GM23248 (cell line): ENCODE data around the gene MBP. TPM values are rescaled to one million over a fixed set of nuclear protein-coding genes. Genes with fewer than 3 reads are reported as not detected.

Experiments used
- DNase-seq: peaks from one replicate; pipeline ENCODE4 v3.0.0-alpha.2; 2015
- H2AFZ ChIP-seq: fragments of 200-600 bp; sonication (generic); 2 replicates; pipeline ENCODE4 v1.6.1; 2016; ENCODE audit warnings: antibody characterized with exemption
- H3F3A ChIP-seq: fragments of 200-600 bp; sonication (generic); 2 replicates; pipeline ENCODE4 v1.6.1; 2016; ENCODE audit warnings: mild to moderate bottlenecking, antibody characterized with exemption, mixed run types; ENCODE audit not compliant: insufficient read depth
- H3K27ac ChIP-seq: fragments of 200-600 bp; sonication (generic); 2 replicates; pipeline ENCODE4 v1.5.1; 2016; ENCODE audit warnings: mild to moderate bottlenecking
- H3K27me3 ChIP-seq: fragments of 200-600 bp; sonication (generic); replicated peaks from 2 replicates; pipeline ENCODE4 v1.6.1; 2016; ENCODE audit warnings: mild to moderate bottlenecking; ENCODE audit not compliant: insufficient read depth
- H3K36me3 ChIP-seq: fragments of 200-600 bp; sonication (generic); 2 replicates; pipeline ENCODE4 v1.6.1; 2016; ENCODE audit warnings: low read depth, mild to moderate bottlenecking
- H3K4me1 ChIP-seq: fragments of 200-600 bp; sonication (generic); 2 replicates; pipeline ENCODE4 v1.6.1; 2016; ENCODE audit warnings: mild to moderate bottlenecking; ENCODE audit not compliant: insufficient read depth
- H3K4me2 ChIP-seq: fragments of 200-600 bp; sonication (generic); one replicate; pipeline ENCODE4 v1.6.1; 2016; ENCODE audit warnings: mild to moderate bottlenecking; ENCODE audit not compliant: unreplicated experiment
- H3K4me3 ChIP-seq: fragments of 200-600 bp; sonication (generic); 2 replicates; pipeline ENCODE4 v1.5.1; 2016; ENCODE audit warnings: mild to moderate bottlenecking
- H3K79me2 ChIP-seq: fragments of 200-600 bp; sonication (generic); 2 replicates; pipeline ENCODE4 v1.6.1; 2016; ENCODE audit warnings: mild to moderate bottlenecking; ENCODE audit not compliant: insufficient read depth
- H3K9ac ChIP-seq: fragments of 200-600 bp; sonication (generic); 2 replicates; pipeline ENCODE4 v1.6.1; 2016; ENCODE audit warnings: mild to moderate bottlenecking
- H3K9me2 ChIP-seq: fragments of 200-600 bp; sonication (generic); 2 replicates; pipeline ENCODE4 v1.6.1; 2016; ENCODE audit warnings: mixed run types, mild to moderate bottlenecking, moderate library complexity; ENCODE audit not compliant: insufficient read depth
- H3K9me3 ChIP-seq: fragments of 200-600 bp; sonication (generic); one replicate; pipeline ENCODE4 v1.6.1; 2017; ENCODE audit warnings: low read depth
- H4K20me1 ChIP-seq: fragments of 200-600 bp; sonication (generic); 2 replicates; pipeline ENCODE4 v1.6.0; 2016; ENCODE audit not compliant: insufficient read depth
- EZH2 ChIP-seq: fragments of 200-600 bp; sonication (generic); IDR thresholded peaks from 2 replicates; pipeline ENCODE4 v1.6.1; 2018; ENCODE audit warnings: antibody characterized with exemption, mild to moderate bottlenecking; ENCODE audit not compliant: insufficient read depth, poor library complexity, severe bottlenecking
- EZH2phosphoT487 ChIP-seq: fragments of 200-600 bp; sonication (generic); IDR thresholded peaks from 2 replicates; pipeline ENCODE4 v1.6.1; 2018; ENCODE audit warnings: antibody characterized with exemption, moderate library complexity, mild to moderate bottlenecking, low read depth; ENCODE audit not compliant: insufficient read depth
- WGBS, 2 experiments: methylation state at CpG; one replicate each; pipeline ENCODE4 v1.1.6; 2015 to 2017; ENCODE audit warnings: low lambda C conversion rate in 2 of 2, low coverage in 1 of 2; ENCODE audit errors: missing lambda C conversion rate in 2 of 2; 5-methylcytosine and 5-hydroxymethylcytosine counted together
- in situ Hi-C: fragments of 300-500 bp; cut with MboI; formaldehyde crosslinking; loops from 2 replicates; pipeline ENCODE4 v1.15.0; 2020
- polyA plus RNA-seq: library from polyadenylated mRNA; unstranded; fragments of >200 nt; fragmentation: Nextera tagmentation; extraction: Ambion mirVana; gene quantifications from 2 replicates; pipeline ENCODE4 v1.2.1, GENCODE V29; 2016
- total RNA-seq: library from RNA; depleted of rRNA; stranded (reverse); fragments of >200 nt; shearing (Covaris generic); gene quantifications from 2 replicates; pipeline ENCODE4 v1.2.3, GENCODE V29; 2014

Gene MBP
- total and polyA plus RNA-seq, 2 experiments from 2014 or later, result 2.2 to 2.9 TPM

- in situ Hi-C loops, result loop anchor here (25.0 kb wide), 1 partner anchor 682 kb away; no protein-coding TSS in a partner anchor
- H3K9me2 ChIP-seq, result no peaks in the 10 kb centered on the region
Measured at GRCh38 chr18:76979906-76980305, 152.7 kb downstream of the MBP start.

GRCh38 chr18:76979111-76979751, 153.4 kb downstream of the MBP start:
- H4K20me1 ChIP-seq, result no peaks in the 10 kb centered on the region
- no peaks in the 10 kb centered on the region for H3K36me3 ChIP-seq
- H3K79me2 ChIP-seq, result no peaks in the 10 kb centered on the region
- in situ Hi-C loops, result loop anchor here (25.0 kb wide), 1 partner anchor 683 kb away; no protein-coding TSS in a partner anchor
- H3K9me3 ChIP-seq, result no peaks in the 10 kb centered on the region
- WGBS, 2 experiments, result 96 to 97% methylated on average over 31 of the region's 31 CpGs
- TF ChIP-seq EZH2 (no peak), EZH2phosphoT487 (no peak)
- peaks cover 4% of the 10 kb centered on the region; the same call in 1 of the 2 replicates for H3F3A ChIP-seq
- no peak for DNase-seq
- H3K9me2 ChIP-seq, result no peaks in the 10 kb centered on the region
- no peak overlapping the region for H3K4me3 ChIP-seq
- no peak overlapping the region for H2AFZ ChIP-seq
- no peak overlapping the region for H3K9ac ChIP-seq
- H3K27ac ChIP-seq, result no peak overlapping the region
- no peak overlapping the region for H3K4me2 ChIP-seq
- no peaks in the 10 kb centered on the region for H3K4me1 ChIP-seq
- H3K27me3 ChIP-seq, result no peaks in the 10 kb centered on the region

More at GRCh38 chr18:76979906-76980305, 152.7 kb downstream of the MBP start:
- Histone ChIP-seq H3K36me3 (no peaks in the 10 kb centered on the region), H3K79me2 (no peaks in the 10 kb centered on the region), H3K4me1 (no peaks in the 10 kb centered on the region), H3K27ac (no peak overlapping the region), H3K4me3 (no peak overlapping the region), H3F3A (peaks cover 4% of the 10 kb centered on the region; the same call in 1 of the 2 replicates), H3K9ac (no peak overlapping the region), H3K4me2 (no peak overlapping the region), H3K9me3 (no peaks in the 10 kb centered on the region), H2AFZ (no peak overlapping the region), H4K20me1 (no peaks in the 10 kb centered on the region), H3K27me3 (no peaks in the 10 kb centered on the region)
- WGBS, 2 experiments, result 88 to 89% methylated on average over 17 of the region's 17 CpGs
- no peak for TF ChIP-seq EZH2phosphoT487
- no peak for TF ChIP-seq EZH2
- no peak for DNase-seq

- TF ChIP-seq EZH2phosphoT487 (no peak), EZH2 (no peak)
- DNase-seq, result no peak
- no peak overlapping the region for H3K27ac ChIP-seq
- H3F3A ChIP-seq, result peaks cover 4% of the 10 kb centered on the region; the same call in 1 of the 2 replicates
- H3K27me3 ChIP-seq, result no peaks in the 10 kb centered on the region
- H3K4me2 ChIP-seq, result no peak overlapping the region
- no peak overlapping the region for H3K9ac ChIP-seq
- no peak overlapping the region for H3K4me3 ChIP-seq
- 87 to 90% methylated on average over 14 of the region's 14 CpGs for WGBS, 2 experiments
- no peaks in the 10 kb centered on the region for H3K4me1 ChIP-seq
- no peaks in the 10 kb centered on the region for H3K79me2 ChIP-seq
- H3K36me3 ChIP-seq, result no peaks in the 10 kb centered on the region
- H4K20me1 ChIP-seq, result no peaks in the 10 kb centered on the region
- no peak overlapping the region for H2AFZ ChIP-seq
- no peaks in the 10 kb centered on the region for H3K9me2 ChIP-seq
- no peaks in the 10 kb centered on the region for H3K9me3 ChIP-seq
- in situ Hi-C loops, result loop anchor here (25.0 kb wide), 1 partner anchor 684 kb away; no protein-coding TSS in a partner anchor
Measured at GRCh38 chr18:76978616-76979015, 154.0 kb downstream of the MBP start.

GRCh38 chr18:76977684-76978232, 154.8 kb downstream of the MBP start:
- peaks cover 3% of the 10 kb centered on the region; the same call in 1 of the 2 replicates for H3F3A ChIP-seq
- H3K36me3 ChIP-seq, result no peaks in the 10 kb centered on the region
- TF ChIP-seq EZH2phosphoT487 (no peak), EZH2 (no peak)
- H2AFZ ChIP-seq, result no peak overlapping the region
- no peaks in the 10 kb centered on the region for H4K20me1 ChIP-seq
- H3K4me3 ChIP-seq, result no peak overlapping the region
- in situ Hi-C loops, result loop anchor here (25.0 kb wide), 1 partner anchor 685 kb away; no protein-coding TSS in a partner anchor
- no peak overlapping the region for H3K9ac ChIP-seq
- no peaks in the 10 kb centered on the region for H3K4me1 ChIP-seq
- H3K9me3 ChIP-seq, result no peaks in the 10 kb centered on the region
- WGBS, 2 experiments, result 67 to 71% methylated on average over 11 of the region's 11 CpGs
- no peak for DNase-seq
- H3K9me2 ChIP-seq, result no peaks in the 10 kb centered on the region
- H3K27ac ChIP-seq, result no peak overlapping the region
- no peaks in the 10 kb centered on the region for H3K27me3 ChIP-seq
- no peak overlapping the region for H3K4me2 ChIP-seq
- no peaks in the 10 kb centered on the region for H3K79me2 ChIP-seq
